ENCODE data around the gene NGEF.
"Not testable (repeated sequence)": the region's sequence is repeated elsewhere in the genome, so short reads cannot be mapped to it uniquely, and the experiment has no call there.

The NGEF gene

GRCh38 chr2:232927032-232927792, 85.8 kb downstream of the NGEF start:
- DNase-seq (ENCODE audit: low read depth), result no peak

GRCh38 chr2:232926431-232926939, 86.6 kb downstream of the NGEF start:
- no peak for DNase-seq (ENCODE audit: low read depth)

- no peak for DNase-seq (ENCODE audit: low read depth)
These were observed 87.3 kb downstream of the NGEF start for GRCh38 chr2:232925821-232926156.

- no peak for DNase-seq (ENCODE audit: low read depth)
These were observed 87.8 kb downstream of the NGEF start for GRCh38 chr2:232925153-232925820.

- no peak for DNase-seq (ENCODE audit: low read depth)
These were observed 88.6 kb downstream of the NGEF start for GRCh38 chr2:232924433-232924832.

GRCh38 chr2:232920760-232921159, 92.3 kb downstream of the NGEF start:
- no peak for DNase-seq (ENCODE audit: low read depth)

GRCh38 chr2:232920055-232920454, 93.0 kb downstream of the NGEF start:
- DNase-seq (ENCODE audit: low read depth), result no peak

- no peak for DNase-seq (ENCODE audit: low read depth)
These were observed 93.9 kb downstream of the NGEF start for GRCh38 chr2:232919141-232919540.

GRCh38 chr2:232913903-232914302, 99.2 kb downstream of the NGEF start:
- DNase-seq (ENCODE audit: low read depth), result no peak

GRCh38 chr2:232911712-232912277, 101.3 kb downstream of the NGEF start:
- no peak for DNase-seq (ENCODE audit: low read depth)

GRCh38 chr2:232910376-232910775, 102.7 kb downstream of the NGEF start:
- no peak for DNase-seq (ENCODE audit: low read depth)

GRCh38 chr2:232908695-232909094, 104.4 kb downstream of the NGEF start:
- DNase-seq (ENCODE audit: low read depth), result no peak

GRCh38 chr2:232907718-232908085, 105.4 kb downstream of the NGEF start:
- DNase-seq (ENCODE audit: low read depth), result not testable (repeated sequence)

GRCh38 chr2:232906867-232907717, 106.0 kb downstream of the NGEF start:
- not testable (repeated sequence) for DNase-seq (ENCODE audit: low read depth)

- DNase-seq (ENCODE audit: low read depth), result no peak
These were observed 109.1 kb downstream of the NGEF start for GRCh38 chr2:232903989-232904388.

- DNase-seq (ENCODE audit: low read depth), result peak; percentile 68
These were observed 111.1 kb downstream of the NGEF start for GRCh38 chr2:232901736-232902578.

- no peak for DNase-seq (ENCODE audit: low read depth)
These were observed 112.0 kb downstream of the NGEF start for GRCh38 chr2:232900811-232901735.

GRCh38 chr2:232898592-232899543, 114.2 kb downstream of the NGEF start:
- DNase-seq (ENCODE audit: low read depth), result peak; percentile 6
